Type B pancreatic cell (in vitro differentiated cells): ENCODE results near the gene METTL1. TPM values are rescaled to one million over a fixed set of nuclear protein-coding genes. Genes with fewer than 3 reads are reported as not detected.

Experiments used
- DNase-seq: peaks from one replicate; pipeline ENCODE4 v3.0.0; 2021; ENCODE audit warnings: mixed read lengths; ENCODE audit not compliant: unreplicated experiment; ENCODE audit errors: extremely low spot score
- H3K27ac Mint-ChIP-seq: 2 replicates; pipeline ENCODE4 v1.8.0; 2021; ENCODE audit warnings: mild to moderate bottlenecking, mixed read lengths
- H3K27me3 Mint-ChIP-seq: 2 replicates; pipeline ENCODE4 v1.8.0; 2021; ENCODE audit warnings: mixed read lengths
- H3K36me3 Mint-ChIP-seq: 2 replicates; pipeline ENCODE4 v1.8.0; 2021; ENCODE audit warnings: mixed read lengths
- H3K4me1 Mint-ChIP-seq: one replicate; pipeline ENCODE4 v1.8.0; 2021; ENCODE audit warnings: mixed read lengths; ENCODE audit not compliant: unreplicated experiment
- H3K4me3 Mint-ChIP-seq: 2 replicates; pipeline ENCODE4 v1.8.0; 2021; ENCODE audit warnings: mild to moderate bottlenecking, mixed read lengths
- H3K9me3 Mint-ChIP-seq: 2 replicates; pipeline ENCODE4 v1.8.0; 2021; ENCODE audit warnings: mixed read lengths
- total RNA-seq: library from RNA; stranded (reverse); gene quantifications from 2 replicates; pipeline ENCODE4 v1.2.1, GENCODE V29; 2021; ENCODE audit warnings: low replicate concordance
- TF ChIP-seq, protein P1 (sequence below): fragments of 200-600 bp; sonication (generic); conservative IDR thresholded peaks from 2 replicates; pipeline ENCODE4 v1.5.0; 2021; ENCODE audit warnings: antibody characterized with exemption, mild to moderate bottlenecking

METTL1 gene
- total RNA-seq, 1 donor from 2014 or later = 31.1 TPM

DNA sequence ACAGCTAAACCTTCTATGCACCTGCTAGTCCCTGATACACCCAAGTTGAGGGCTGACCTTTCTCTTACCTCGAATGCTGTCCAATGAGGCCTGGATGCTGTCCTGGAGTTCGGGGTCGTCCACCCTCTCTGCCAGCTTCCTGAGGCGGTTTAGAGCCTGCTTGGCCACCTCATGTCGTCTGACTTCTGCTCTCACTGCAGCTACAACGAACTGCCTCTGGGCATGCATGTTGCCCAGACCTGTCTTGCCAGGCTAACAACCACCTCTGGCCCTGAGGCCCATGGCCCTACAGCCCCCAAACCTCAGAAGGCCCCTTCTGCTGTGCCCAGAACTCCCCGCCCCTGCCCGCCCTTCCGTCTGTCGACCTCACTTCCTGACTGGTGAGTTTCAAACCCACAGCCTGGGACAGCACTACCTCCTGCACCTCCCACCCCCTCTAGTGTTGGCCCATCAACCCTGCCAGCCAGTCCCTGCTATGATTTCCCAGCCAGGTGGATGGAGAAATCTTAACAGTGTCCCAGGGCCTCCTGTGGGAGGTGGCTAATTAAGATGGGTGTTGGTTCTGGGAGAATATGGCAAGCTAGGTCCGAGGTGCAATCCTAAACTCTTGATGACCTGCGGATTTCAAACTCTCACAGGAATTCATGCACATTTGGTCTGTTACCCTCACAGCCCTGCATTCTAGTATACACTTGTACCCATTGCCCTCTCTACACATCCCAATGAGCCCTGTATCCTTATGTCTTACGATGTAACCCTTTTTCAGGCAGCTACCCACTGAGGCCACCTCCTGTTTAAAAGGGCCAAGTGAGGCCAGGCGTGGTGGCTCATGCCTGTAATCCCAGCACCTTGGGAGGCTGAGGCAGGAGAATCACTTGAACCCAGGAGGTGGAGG is 29.8 kb downstream of the METTL1 start:
- no peak for DNase-seq
- TF ChIP-seq, protein P1, sequence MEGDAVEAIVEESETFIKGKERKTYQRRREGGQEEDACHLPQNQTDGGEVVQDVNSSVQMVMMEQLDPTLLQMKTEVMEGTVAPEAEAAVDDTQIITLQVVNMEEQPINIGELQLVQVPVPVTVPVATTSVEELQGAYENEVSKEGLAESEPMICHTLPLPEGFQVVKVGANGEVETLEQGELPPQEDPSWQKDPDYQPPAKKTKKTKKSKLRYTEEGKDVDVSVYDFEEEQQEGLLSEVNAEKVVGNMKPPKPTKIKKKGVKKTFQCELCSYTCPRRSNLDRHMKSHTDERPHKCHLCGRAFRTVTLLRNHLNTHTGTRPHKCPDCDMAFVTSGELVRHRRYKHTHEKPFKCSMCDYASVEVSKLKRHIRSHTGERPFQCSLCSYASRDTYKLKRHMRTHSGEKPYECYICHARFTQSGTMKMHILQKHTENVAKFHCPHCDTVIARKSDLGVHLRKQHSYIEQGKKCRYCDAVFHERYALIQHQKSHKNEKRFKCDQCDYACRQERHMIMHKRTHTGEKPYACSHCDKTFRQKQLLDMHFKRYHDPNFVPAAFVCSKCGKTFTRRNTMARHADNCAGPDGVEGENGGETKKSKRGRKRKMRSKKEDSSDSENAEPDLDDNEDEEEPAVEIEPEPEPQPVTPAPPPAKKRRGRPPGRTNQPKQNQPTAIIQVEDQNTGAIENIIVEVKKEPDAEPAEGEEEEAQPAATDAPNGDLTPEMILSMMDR = no peak
- H3K4me3 Mint-ChIP-seq = no peak overlapping the region
- H3K27me3 Mint-ChIP-seq = peaks cover 48% of the 10 kb centered on the region
- no peaks in the 10 kb centered on the region for H3K9me3 Mint-ChIP-seq
- H3K36me3 Mint-ChIP-seq = peaks cover 8% of the 10 kb centered on the region
- peaks cover 24% of the 10 kb centered on the region for H3K4me1 Mint-ChIP-seq
- no peak overlapping the region for H3K27ac Mint-ChIP-seq

DNA sequence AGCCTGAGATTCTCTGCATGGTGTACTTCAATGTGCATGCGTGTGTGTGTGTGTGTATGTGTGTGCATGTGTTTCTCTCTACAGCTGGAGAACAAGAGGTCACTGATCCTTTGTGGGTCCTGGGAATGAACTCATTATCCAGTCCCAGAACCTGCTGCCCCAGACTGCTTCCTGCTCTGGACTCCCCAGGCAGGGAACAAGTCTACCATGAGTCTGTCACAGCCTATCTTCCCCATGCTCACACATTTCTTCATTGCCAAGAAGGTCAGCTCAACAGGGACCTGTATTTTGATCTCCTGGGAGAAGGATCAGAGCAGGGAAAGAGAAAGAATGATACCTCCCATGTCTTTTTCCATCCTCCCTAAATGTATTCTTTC is 30.5 kb downstream of the METTL1 start:
- Mint-ChIP-seq H3K27me3 (peaks cover 55% of the 10 kb centered on the region), H3K36me3 (peaks cover 7% of the 10 kb centered on the region), H3K27ac (no peak overlapping the region), H3K4me3 (no peak overlapping the region), H3K9me3 (no peaks in the 10 kb centered on the region), H3K4me1 (peaks cover 30% of the 10 kb centered on the region)
- TF ChIP-seq, protein P1 = no peak
- no peak for DNase-seq

DNA sequence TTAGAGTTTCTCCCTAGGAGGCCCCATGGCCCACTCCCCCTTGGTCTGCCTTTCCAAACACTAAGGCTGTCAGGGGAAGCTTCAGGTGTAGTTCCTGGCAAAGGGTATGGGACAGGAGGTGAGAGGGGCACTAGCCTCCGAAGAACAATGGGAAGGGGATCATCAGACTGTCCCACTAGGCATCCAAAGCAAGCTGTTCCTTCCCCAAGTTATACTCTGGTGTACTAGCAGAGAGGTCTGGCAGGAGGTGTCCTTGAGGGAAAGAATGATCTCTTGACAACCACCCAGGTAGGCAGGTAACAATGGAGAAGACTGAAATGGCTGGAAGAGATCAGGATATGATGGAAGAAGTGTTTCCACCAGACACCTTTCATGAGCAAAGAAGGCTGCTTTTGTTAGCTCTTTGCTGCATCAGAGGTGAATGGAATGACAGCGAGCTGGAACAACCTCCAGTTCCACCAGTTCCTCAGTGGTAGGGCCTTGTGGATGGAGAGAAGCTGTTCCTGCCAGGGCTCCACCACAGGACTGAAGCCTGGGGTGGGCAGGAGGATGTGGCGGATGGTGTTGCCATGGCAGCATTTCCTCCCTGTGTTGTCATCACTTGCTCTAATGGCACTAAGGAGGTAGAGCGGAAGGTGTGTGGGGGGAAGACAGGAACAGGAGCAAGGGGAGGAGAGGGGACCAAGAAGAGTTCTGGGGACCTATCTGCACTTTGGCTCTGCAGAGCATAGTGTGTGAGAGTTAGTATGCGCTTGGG is 31.1 kb downstream of the METTL1 start:
- H3K4me3 Mint-ChIP-seq = peak overlapping the region; percentile 48
- DNase-seq = no peak
- no peak overlapping the region for H3K27ac Mint-ChIP-seq
- H3K36me3 Mint-ChIP-seq = peaks cover 4% of the 10 kb centered on the region
- peaks cover 60% of the 10 kb centered on the region for H3K27me3 Mint-ChIP-seq
- no peaks in the 10 kb centered on the region for H3K9me3 Mint-ChIP-seq
- TF ChIP-seq, protein P1 = no peak
- H3K4me1 Mint-ChIP-seq = peaks cover 29% of the 10 kb centered on the region

DNA sequence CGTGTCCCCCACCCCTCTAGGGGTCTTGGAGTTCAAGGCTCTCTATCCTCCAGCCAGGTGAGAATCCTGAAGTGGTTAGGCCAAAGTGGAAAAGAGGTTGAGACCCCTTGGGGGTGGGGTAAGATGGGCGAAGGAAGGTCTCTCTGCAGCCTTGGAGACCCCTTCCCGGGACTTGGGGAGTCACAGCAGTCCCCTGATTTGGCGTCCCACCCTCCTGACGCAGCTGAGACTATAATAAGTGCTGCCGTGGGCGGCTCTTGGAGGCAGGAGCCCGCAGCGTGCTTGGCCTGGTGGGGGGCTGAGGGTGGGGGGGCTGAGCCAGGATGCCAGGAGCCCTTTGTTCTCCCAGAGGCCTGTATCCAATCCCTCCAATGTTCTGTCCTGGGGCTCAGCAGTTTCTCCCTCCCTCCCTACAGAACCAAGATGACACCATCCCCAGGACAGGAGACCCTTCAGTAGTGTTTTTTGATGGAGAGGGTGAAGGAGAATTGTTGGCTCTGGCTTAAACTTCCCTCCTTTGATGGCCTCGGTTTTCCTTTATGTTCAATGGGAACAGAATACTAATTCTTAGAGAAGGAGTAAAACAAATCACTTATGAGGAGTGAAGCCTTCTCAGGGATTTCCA is 31.9 kb downstream of the METTL1 start:
- peaks cover 4% of the 10 kb centered on the region for H3K36me3 Mint-ChIP-seq
- H3K9me3 Mint-ChIP-seq = no peaks in the 10 kb centered on the region
- TF ChIP-seq, protein P1 = no peak
- peaks cover 24% of the 10 kb centered on the region for H3K4me1 Mint-ChIP-seq
- DNase-seq = no peak
- H3K4me3 Mint-ChIP-seq = peak overlapping the region; percentile 84
- H3K27ac Mint-ChIP-seq = no peak overlapping the region
- H3K27me3 Mint-ChIP-seq = peaks cover 68% of the 10 kb centered on the region

DNA sequence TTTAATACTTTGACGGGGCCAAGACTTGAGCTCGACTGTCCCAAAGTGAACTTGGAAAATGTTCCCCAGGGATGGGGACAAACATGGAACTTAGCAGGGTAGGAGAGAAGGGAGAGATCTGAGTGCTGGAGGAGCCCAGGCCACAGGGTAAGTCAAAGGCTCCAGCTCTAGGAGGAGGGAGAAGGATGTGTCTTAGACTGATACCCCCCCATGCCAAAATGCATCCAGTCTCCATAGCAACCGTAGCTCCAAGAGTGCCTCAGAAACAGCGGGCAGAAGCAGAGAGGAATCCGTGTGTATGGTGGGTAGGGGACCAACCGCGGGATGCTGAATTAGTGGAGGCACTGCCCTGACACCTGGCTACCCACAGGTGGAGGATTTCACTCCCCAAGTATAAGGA is 32.5 kb downstream of the METTL1 start:
- no peak for DNase-seq
- H3K36me3 Mint-ChIP-seq = peaks cover 4% of the 10 kb centered on the region
- no peak overlapping the region for H3K27ac Mint-ChIP-seq
- H3K4me3 Mint-ChIP-seq = peak overlapping the region; percentile 84
- H3K4me1 Mint-ChIP-seq = peaks cover 19% of the 10 kb centered on the region
- no peaks in the 10 kb centered on the region for H3K9me3 Mint-ChIP-seq
- TF ChIP-seq, protein P1 = no peak
- H3K27me3 Mint-ChIP-seq = peaks cover 70% of the 10 kb centered on the region
